ENCODE data around the gene XK.

Gene XK

DNA sequence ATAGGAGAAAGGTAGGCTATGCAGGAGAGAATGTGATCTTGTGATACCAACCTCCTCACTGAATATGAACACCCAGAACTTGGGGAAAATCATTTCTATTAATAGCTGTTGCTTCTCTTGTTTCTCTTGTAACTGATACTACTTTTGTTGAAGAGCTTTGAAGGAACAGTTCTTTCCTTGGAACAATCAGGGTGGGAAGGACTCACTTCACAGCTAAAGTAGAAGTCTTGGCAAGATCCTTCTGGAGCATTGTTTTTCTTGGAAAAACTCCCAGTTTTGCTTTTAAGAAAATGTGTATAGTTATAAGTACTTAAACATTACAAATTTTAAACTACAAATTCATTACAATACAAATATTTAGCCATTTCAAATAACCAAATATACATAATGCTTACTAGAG, 19.1 kb upstream of the XK start:
- Mint-ChIP-seq H3K9me3 (no peaks in the 10 kb centered on the region), H3K27ac (no peak overlapping the region), H3K36me3 (no peaks in the 10 kb centered on the region), H3K4me1 (no peaks in the 10 kb centered on the region), H3K4me3 (no peak overlapping the region)
- no peak for ATAC-seq
- no peak for DNase-seq (ENCODE audit: low spot score in 2 of 2)

DNA sequence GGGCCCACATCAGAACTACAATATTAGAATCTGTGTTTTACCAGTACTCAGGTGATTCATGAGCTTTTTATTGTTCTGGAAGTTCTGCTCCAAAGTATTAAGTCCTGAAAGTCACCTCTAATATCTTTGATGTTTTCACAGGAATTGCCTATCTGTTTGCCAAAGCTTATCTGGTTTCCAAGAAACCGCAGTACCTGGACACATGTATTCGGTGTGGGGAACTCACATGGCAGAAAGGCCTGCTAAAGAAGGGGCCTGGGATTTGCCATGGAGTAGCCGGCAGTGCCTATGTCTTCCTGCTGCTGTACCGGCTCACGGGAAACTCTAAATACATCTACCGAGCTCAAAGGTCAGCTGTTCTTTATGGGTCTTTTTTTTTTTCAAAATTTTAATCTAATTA, 18.4 kb upstream of the XK start:
- DNase-seq (ENCODE audit: low spot score in 2 of 2) (no peak), ATAC-seq (no peak)
- Mint-ChIP-seq H3K4me1 (no peaks in the 10 kb centered on the region), H3K36me3 (no peaks in the 10 kb centered on the region), H3K27ac (no peak overlapping the region), H3K9me3 (no peaks in the 10 kb centered on the region), H3K4me3 (no peak overlapping the region)

DNA sequence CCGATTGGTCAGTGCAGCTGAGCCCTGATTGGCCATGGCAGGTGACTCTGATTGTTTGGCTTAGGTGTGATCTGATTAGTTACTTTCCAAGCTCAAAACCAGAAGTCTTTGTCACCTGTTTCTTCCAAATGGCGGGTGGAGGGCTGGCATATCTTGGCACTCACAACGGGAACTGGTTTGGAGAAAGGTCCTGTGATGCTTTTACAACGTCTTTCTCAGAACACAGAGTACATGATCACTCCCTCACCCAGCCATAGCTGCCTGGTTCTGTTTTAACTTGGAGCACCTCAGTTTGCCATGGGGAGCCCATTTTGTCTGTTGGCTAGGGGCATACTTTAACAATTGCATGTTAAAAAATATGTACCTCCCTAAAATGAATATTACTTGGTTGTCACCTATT, 13.0 kb upstream of the XK start:
- no peak overlapping the region for H3K27ac Mint-ChIP-seq
- H3K4me3 Mint-ChIP-seq = no peak overlapping the region
- no peak for DNase-seq (ENCODE audit: low spot score in 2 of 2)
- no peak for ATAC-seq
- H3K4me1 Mint-ChIP-seq = no peaks in the 10 kb centered on the region
- H3K36me3 Mint-ChIP-seq = peaks cover 6% of the 10 kb centered on the region
- H3K9me3 Mint-ChIP-seq = no peaks in the 10 kb centered on the region

DNA sequence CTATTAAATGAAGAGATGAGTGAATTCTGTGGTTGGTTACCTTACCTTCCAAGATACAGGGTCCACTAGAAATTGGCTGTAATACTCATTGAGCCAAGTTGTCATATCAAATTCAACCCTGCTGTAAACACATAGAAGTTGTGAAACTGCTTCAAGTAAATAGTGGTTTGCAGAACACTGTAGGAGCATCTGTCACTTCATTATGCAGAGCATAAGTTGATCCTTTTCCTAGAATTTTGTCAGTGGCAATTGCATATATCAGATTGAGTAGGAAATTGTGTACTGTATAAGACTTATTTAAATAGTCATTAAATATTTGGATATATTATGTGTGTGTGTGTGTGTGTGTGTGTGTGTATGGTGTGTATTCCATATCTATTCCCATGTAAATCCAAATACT, 8.8 kb upstream of the XK start:
- Mint-ChIP-seq H3K36me3 (peaks cover 6% of the 10 kb centered on the region), H3K9me3 (no peaks in the 10 kb centered on the region), H3K4me1 (no peaks in the 10 kb centered on the region), H3K27ac (no peak overlapping the region), H3K4me3 (no peak overlapping the region)
- no peak for ATAC-seq
- DNase-seq (ENCODE audit: low spot score in 2 of 2) = no peak

DNA sequence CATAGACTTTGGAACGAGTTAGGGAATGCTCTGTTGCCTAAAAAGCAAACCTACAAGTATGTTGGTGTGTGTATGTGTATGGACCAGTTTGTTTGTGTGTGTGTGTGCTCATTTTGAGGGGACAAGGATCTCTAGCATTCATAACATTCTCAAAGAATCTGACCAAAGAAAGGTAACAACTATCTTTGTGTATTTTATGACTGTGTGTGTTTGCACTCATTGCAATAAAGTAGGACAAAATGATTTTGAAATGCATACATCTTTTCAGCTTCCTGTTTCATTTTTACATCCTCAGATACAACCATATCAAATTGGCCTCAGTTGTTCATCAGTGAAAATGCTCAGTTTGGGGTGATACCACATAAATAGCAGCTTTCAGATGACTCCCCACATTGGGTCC, 8.3 kb upstream of the XK start:
- H3K27ac Mint-ChIP-seq = no peak overlapping the region
- H3K4me1 Mint-ChIP-seq = no peaks in the 10 kb centered on the region
- DNase-seq (ENCODE audit: low spot score in 2 of 2) (no peak), ATAC-seq (no peak)
- no peak overlapping the region for H3K4me3 Mint-ChIP-seq
- H3K36me3 Mint-ChIP-seq = peaks cover 6% of the 10 kb centered on the region
- no peaks in the 10 kb centered on the region for H3K9me3 Mint-ChIP-seq

DNA sequence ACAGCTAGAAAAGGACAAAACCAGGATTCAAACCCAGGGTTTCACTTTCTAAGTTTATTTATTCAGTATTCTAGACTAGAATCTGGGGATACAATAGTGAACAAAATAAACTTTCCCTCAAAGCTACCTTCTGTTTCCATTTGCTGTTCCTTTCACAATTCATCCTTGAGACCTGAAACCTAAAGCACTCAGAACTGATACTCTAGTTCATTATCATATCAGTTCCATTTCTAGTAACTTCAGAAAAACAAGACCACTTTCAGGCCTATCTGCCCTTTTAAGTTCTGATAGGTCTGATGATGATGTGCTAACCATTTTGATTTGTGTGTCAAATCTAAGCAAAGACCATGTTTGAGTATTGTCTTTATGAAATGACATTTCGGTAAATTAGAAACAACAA, 7.8 kb upstream of the XK start:
- DNase-seq (ENCODE audit: low spot score in 2 of 2) (no peak), ATAC-seq (no peak)
- H3K27ac Mint-ChIP-seq = no peak overlapping the region
- H3K4me3 Mint-ChIP-seq = no peak overlapping the region
- peaks cover 6% of the 10 kb centered on the region for H3K36me3 Mint-ChIP-seq
- H3K4me1 Mint-ChIP-seq = no peaks in the 10 kb centered on the region
- H3K9me3 Mint-ChIP-seq = no peaks in the 10 kb centered on the region

DNA sequence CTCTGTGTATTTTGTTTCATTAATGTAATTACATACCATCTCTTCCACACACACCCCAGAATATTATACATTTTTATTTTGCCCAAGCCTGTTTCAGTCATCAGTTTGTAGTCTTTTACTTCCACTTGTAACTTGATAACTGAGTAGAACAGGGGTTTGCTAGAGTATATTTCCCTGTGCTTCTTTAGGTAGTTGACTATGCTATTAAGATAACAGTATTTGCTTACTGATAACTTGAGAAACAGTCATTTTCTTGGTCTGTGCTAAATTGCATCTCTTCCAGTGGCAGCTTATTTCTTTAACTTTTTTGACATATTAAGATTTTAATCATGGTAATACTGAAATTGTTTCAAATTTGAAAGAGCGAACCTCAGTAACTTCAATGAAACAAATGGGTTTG, 7.0 kb upstream of the XK start:
- ATAC-seq (no peak), DNase-seq (ENCODE audit: low spot score in 2 of 2) (no peak)
- Mint-ChIP-seq H3K4me3 (no peak overlapping the region), H3K36me3 (no peaks in the 10 kb centered on the region), H3K27ac (no peak overlapping the region), H3K4me1 (no peaks in the 10 kb centered on the region), H3K9me3 (no peaks in the 10 kb centered on the region)

DNA sequence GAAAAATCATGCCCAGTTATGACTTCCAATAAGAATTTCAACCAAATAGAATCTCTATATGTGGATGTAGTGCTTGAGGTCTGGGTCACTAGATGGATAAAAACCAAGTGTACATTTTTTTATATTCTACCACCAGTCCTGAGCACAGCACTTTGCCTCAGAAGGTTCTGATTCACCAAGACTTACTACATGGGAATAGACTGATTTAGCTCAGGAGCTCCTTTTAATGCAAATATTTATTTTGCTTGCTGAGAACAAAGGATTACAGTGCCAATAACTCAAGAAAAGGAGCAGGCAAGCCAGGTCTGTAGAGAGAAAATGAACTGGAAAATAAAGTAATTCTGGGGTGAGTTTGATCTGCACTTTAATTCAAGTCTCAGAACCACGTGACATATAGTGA, 6.4 kb upstream of the XK start:
- Mint-ChIP-seq H3K36me3 (no peaks in the 10 kb centered on the region), H3K9me3 (no peaks in the 10 kb centered on the region), H3K4me1 (no peaks in the 10 kb centered on the region), H3K4me3 (no peak overlapping the region), H3K27ac (no peak overlapping the region)
- DNase-seq (ENCODE audit: low spot score in 2 of 2) (no peak), ATAC-seq (no peak)

DNA sequence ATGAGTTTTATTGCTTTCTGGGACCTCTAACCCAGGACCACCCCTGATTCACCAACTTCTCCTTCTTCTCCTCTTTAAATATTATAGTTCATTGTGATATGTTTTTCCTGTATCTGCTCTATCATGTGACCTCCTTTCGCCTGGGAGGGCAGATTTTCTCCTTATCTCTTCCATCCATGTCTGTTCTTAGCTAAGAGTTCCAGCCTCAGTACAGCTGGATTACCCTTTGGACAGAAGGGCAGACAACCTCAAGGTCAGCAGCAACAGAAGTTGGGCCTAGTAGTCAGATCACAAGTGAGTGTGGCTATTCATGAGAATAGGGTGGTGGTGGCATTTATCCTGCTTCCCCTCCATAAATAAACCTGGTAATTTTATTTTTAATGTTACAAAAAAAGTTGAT, 5.7 kb upstream of the XK start:
- Mint-ChIP-seq H3K36me3 (no peaks in the 10 kb centered on the region), H3K4me3 (no peak overlapping the region), H3K27ac (no peak overlapping the region), H3K9me3 (no peaks in the 10 kb centered on the region), H3K4me1 (no peaks in the 10 kb centered on the region)
- no peak for DNase-seq (ENCODE audit: low spot score in 2 of 2)
- ATAC-seq = no peak

DNA sequence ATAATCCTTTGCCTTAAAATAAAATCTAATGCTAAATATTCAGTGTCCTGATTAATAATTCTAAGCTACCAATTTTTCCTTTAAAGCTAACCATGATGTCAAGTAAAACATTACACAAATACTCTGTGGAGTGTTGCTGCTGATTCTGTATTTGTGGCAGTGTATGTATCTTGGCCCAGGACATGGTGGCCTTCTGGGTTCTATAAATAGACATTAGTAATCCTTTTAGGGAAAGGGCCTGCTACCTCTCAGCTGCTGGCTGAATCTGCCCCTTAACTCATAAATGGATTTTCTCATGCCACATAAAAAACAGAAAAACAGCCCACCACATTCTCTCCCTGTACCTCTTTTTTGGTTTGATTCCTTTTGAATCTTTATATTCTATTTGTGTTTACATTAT, 1.2 kb upstream of the XK start:
- H3K4me3 Mint-ChIP-seq = peak overlapping the region; percentile 15
- H3K36me3 Mint-ChIP-seq = no peaks in the 10 kb centered on the region
- ATAC-seq (no peak), DNase-seq (ENCODE audit: low spot score in 2 of 2) (no peak)
- no peaks in the 10 kb centered on the region for H3K9me3 Mint-ChIP-seq
- no peaks in the 10 kb centered on the region for H3K4me1 Mint-ChIP-seq
- no peak overlapping the region for H3K27ac Mint-ChIP-seq

DNA sequence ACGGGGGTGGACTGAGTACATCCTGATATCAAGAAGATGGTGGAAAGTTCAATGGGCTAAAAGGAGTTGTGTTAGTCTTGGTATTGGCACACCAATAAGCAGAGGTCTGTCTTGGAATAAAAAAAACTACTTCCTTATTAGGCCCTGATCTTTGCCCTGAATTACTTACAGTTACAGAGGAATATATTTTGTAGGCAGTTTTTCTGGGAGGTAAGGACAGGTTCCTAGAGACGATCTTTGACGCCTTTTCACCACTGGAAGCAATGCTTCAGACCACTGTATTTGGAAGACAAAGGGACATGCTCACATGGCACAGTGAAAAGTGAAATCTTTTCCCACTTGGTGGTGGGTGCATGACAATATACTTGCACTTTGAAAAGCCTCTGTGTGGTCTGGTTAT, 618 bp upstream of the XK start:
- H3K36me3 Mint-ChIP-seq = no peaks in the 10 kb centered on the region
- H3K27ac Mint-ChIP-seq = no peak overlapping the region
- no peaks in the 10 kb centered on the region for H3K9me3 Mint-ChIP-seq
- no peaks in the 10 kb centered on the region for H3K4me1 Mint-ChIP-seq
- DNase-seq (ENCODE audit: low spot score in 2 of 2) (no peak), ATAC-seq (no peak)
- H3K4me3 Mint-ChIP-seq = peak overlapping the region; percentile 15

DNA sequence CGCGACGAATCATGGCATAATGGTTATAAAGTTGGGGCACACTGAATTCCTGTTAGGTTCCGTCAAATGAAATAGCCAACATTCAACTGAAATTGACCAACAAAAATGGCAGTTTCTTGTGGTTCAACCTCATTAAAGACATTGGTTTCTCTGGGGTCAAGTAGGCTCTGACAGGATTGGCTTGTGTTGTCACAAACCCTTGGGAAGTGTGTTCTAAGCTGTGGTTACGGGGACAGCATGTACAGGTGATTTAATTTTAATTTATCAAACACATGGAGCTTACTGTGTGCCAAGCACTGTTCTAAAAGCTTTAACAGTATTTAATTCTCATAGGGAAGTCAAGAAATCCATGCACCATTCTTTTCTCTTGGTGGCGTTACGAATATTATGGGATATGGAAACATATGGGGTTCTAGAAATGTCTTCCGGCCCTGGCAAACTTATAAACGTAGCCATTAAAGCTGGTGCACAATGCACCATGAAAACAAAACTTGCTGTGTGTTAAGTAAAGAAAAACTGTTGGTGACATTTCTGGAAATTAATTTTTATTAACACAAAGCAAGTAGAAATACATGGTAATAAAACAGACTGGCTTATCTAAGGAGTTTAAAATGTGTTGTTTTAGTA, 891 bp downstream of the XK start:
- no peaks in the 10 kb centered on the region for H3K9me3 Mint-ChIP-seq
- DNase-seq (ENCODE audit: low spot score in 2 of 2) (no peak), ATAC-seq (no peak)
- H3K4me3 Mint-ChIP-seq = peak overlapping the region; percentile 61
- no peak overlapping the region for H3K27ac Mint-ChIP-seq
- H3K36me3 Mint-ChIP-seq = no peaks in the 10 kb centered on the region
- H3K4me1 Mint-ChIP-seq = no peaks in the 10 kb centered on the region

DNA sequence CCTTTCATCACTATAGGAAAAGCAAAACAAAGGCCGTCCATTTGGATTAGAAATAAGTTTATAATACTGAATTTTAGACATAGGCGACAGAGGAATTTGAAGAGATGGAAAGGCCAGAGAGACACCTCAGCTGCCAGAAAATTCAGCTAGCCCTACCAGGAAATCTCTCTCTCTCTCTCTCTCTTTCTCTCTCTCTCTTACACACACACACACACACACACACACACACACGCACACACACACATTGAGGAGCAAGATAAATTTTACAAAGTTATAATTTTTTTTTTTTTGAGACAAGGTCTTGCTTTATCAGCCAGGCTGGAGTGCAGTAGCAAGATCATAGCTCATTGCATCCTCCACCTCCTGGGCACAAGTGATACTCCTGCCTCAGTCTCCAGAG, 1.4 kb downstream of the XK start:
- Mint-ChIP-seq H3K4me3 (no peak overlapping the region), H3K27ac (no peak overlapping the region), H3K9me3 (no peaks in the 10 kb centered on the region), H3K4me1 (no peaks in the 10 kb centered on the region), H3K36me3 (no peaks in the 10 kb centered on the region)
- no peak for DNase-seq (ENCODE audit: low spot score in 2 of 2)
- no peak for ATAC-seq

DNA sequence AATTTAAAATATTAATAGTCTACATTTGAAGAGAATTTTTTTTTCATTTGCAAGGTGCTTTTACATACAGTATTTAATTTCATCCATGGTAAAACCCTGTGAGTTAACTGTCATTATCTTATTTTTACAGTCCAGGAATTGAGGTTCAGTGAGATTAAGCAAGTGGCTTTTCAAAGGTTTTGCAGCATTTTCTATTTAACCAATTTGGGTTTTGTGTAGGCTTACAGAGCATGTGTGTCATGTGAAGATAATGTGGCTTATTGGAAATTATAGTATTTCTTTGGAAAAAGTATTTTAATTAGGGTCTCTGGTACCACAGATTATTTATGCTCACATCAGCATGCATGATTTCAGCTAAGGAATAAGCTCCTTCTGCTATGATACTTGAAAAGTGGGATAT, 4.5 kb downstream of the XK start:
- Mint-ChIP-seq H3K4me1 (no peaks in the 10 kb centered on the region), H3K9me3 (no peaks in the 10 kb centered on the region), H3K36me3 (no peaks in the 10 kb centered on the region), H3K4me3 (no peak overlapping the region), H3K27ac (no peak overlapping the region)
- ATAC-seq (no peak), DNase-seq (ENCODE audit: low spot score in 2 of 2) (no peak)

DNA sequence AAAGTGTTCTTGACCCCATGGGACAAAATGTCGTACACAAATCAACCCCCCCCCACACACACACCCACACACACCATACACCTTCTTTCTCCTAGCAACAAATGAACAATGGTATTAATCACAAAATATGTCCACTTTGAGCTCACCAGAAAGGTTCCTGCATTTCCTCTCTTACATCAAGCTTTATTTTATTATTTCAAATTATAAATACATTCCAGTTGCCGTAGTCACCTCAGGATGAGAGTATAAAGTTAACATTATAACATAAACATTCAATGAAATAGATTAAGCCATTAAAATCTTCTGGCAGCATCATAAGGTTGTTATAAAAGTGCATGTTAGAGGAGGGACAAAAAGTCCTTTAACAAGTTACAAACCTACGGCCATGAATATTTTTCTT, 7.3 kb downstream of the XK start:
- Mint-ChIP-seq H3K9me3 (no peaks in the 10 kb centered on the region), H3K27ac (no peak overlapping the region), H3K36me3 (no peaks in the 10 kb centered on the region), H3K4me1 (no peaks in the 10 kb centered on the region), H3K4me3 (no peak overlapping the region)
- DNase-seq (ENCODE audit: low spot score in 2 of 2) (no peak), ATAC-seq (no peak)

DNA sequence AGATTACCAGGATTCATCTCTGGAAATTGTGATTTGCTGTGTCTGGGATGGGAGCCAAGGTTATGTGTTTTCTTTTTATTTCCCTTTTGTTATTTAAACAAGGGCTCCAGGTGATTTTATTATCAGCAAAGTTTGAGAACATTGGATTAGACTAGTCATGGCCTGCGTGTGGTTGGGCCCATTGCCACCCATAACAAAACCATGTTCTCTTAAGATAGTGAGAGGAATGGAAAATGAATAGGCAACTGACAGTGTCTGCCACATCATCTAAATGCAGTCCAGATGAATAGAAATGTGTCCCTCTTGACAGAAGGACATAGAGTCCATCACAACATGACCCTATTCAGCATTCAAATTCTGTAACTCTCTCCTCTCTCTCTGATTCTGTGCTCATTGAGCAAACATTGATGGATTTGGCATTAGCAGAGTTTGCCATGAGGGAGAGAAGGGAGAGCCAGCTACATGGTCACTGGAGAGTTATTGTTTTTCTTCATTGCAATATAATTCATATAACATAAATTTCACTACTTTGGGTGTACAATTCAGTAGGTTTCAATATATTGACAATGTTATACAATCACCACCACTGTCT, 11.7 kb downstream of the XK start:
- DNase-seq (ENCODE audit: low spot score in 2 of 2) (no peak), ATAC-seq (no peak)
- H3K36me3 Mint-ChIP-seq = no peaks in the 10 kb centered on the region
- H3K27ac Mint-ChIP-seq = no peak overlapping the region
- H3K4me3 Mint-ChIP-seq = no peak overlapping the region
- no peaks in the 10 kb centered on the region for H3K9me3 Mint-ChIP-seq
- no peaks in the 10 kb centered on the region for H3K4me1 Mint-ChIP-seq

DNA sequence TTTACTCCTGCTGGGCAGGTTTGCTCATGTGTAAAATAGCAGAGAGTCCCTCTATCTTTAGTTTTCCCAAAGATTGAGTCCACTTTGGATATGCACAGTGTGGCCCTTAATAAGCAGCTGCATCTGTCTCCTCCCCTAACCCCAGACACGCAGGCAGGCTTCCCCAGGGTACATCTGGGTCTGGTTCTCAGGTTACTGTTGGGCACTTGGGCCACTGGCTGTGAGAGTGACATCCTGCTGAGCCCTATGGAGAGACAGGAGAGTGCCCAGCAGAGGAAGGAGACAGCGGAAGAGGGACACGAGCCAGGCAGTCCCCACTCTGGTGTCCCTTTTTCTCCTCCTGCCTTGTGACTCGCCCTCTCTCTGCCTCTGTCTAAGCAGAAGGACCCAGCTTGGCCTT, 16.0 kb downstream of the XK start:
- Mint-ChIP-seq H3K4me3 (no peak overlapping the region), H3K36me3 (no peaks in the 10 kb centered on the region), H3K27ac (no peak overlapping the region), H3K4me1 (no peaks in the 10 kb centered on the region), H3K9me3 (no peaks in the 10 kb centered on the region)
- ATAC-seq = no peak
- no peak for DNase-seq (ENCODE audit: low spot score in 2 of 2)

Data from stimulated activated effector memory CD8-positive, alpha-beta T cell treated with anti-CD3 and anti-CD28 coated beads, Interleukin-12 subunit alpha, Interleukin-12 subunit beta, amount 100 ng/mL, for 72 hours (primary cell).